K562 (cell line): ENCODE results near the gene TMEM270. TPM values are rescaled to one million over a fixed set of nuclear protein-coding genes. Genes with fewer than 3 reads are reported as not detected.

Experiments
- BCOR ChIP-seq: fragments of 450-650 bp; IDR thresholded peaks from 2 replicates; pipeline ENCODE4 v1.6.1; 2016
- NFE2 ChIP-seq: IDR thresholded peaks from 2 replicates; pipeline ENCODE4 v1.6.1; 2014; ENCODE audit warnings: antibody characterized with exemption, low read depth
- ZNF12 ChIP-seq: sonication (generic); formaldehyde crosslinking; IDR thresholded peaks from 2 replicates; pipeline ENCODE4 v1.4.0; 2020; ENCODE audit warnings: mild to moderate bottlenecking, missing genetic modification reagents
- polyA plus RNA-seq, 8 experiments: library from polyadenylated mRNA; depleted of rRNA in 4 of 8; stranded (reverse) in 5 of 8; unstranded in 3 of 8; fragments of >200 nt; fragmentation: Nextera tagmentation in 2 of 8; fragmentation: Illumina TruSeq in 1 of 8; extraction: Ambion mirVana in 2 of 8; extraction: Trizol in 1 of 8; gene quantifications; 2 replicates each; pipeline versions ENCODE4 v1.2.1 to v1.2.3, GENCODE V29; 2011 to 2014; ENCODE audit warnings: inconsistent platforms in 1 of 8, missing spikeins in 1 of 8
- total RNA-seq, 7 experiments: library from RNA; depleted of rRNA in 6 of 7; stranded (reverse); fragments of >200 nt in 6 of 7; fragmentation: Illumina TruSeq in 2 of 7; extraction: Trizol in 2 of 7; gene quantifications; 2 replicates each; pipeline versions ENCODE4 v1.2.1 to v1.2.3, GENCODE V29; 2011 to 2021; ENCODE audit warnings: low replicate concordance in 1 of 7
- TF ChIP-seq, protein P1 (sequence below), 2 experiments: IDR thresholded peaks in 1 of 2; conservative IDR thresholded peaks in 1 of 2; 2 replicates each; pipeline ENCODE4 v1.6.1; 2016; ENCODE audit warnings: low read depth in 2 of 2, mild to moderate bottlenecking in 1 of 2, missing compliant biosample characterization in 1 of 2, missing genetic modification characterization in 1 of 2, moderate library complexity in 1 of 2
- TF ChIP-seq, protein P2 (sequence below): fragments of 250-450 bp; sonication (Bioruptor Pico); IDR thresholded peaks from 2 replicates; pipeline ENCODE4 v1.8.0; 2021; ENCODE audit warnings: borderline replicate concordance, mild to moderate bottlenecking, moderate library complexity; ENCODE audit not compliant: poor library complexity, severe bottlenecking

Gene TMEM270
- total and polyA plus RNA-seq, 9 of the 15 experiments (the other 6 are each of a cell fraction or from before 2014, with no cell fraction given) = not detected

DNA sequence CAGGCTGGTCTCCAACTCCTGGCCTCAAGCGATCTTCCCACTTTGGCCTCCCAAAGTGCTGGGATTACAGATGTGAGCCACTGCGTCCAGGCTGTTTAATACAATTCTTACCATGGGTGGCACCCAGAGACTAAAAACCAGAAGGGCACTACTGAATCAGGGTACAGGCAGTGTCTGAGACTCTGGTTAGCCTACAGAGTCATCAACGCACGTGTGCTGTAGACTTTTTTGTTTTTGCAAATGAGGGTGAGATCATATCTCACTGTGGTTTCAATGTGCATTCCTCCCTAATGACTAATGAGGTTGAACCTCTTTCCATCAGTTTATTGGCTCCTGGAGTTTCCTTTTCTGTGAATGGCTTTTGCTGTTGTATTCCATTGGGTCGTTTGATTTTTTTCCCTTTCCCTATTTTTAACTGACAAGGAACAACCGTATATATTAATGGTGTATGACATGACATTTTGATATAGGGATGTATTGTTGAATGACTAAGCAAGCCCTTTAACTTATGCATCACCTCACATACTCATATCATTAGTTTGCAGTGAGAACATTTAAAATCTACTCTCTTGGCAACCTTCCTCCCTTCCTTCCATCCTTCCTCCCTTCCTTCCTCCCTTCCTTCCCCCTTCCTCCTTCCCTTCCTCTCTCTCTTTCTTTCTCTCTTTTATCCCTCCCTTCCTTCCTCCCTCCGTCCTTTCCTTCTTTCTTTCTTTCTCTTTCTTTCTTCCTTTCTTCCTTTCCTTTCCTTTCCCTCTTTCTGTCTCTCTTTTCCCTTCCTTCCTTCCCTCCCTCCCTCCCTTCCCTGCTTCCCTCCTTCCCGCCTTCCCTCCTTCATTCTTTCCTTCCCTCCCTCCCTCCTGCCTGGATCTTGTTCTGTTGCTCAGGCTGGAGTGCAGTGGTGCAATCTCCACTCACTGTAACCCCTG lies 9.3 kb upstream of the TMEM270 start (continued):
- TF ChIP-seq, protein P1, sequence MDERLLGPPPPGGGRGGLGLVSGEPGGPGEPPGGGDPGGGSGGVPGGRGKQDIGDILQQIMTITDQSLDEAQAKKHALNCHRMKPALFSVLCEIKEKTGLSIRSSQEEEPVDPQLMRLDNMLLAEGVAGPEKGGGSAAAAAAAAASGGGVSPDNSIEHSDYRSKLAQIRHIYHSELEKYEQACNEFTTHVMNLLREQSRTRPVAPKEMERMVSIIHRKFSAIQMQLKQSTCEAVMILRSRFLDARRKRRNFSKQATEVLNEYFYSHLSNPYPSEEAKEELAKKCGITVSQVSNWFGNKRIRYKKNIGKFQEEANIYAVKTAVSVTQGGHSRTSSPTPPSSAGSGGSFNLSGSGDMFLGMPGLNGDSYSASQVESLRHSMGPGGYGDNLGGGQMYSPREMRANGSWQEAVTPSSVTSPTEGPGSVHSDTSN (CRISPR knock-in tag; IDR thresholded peaks at IDR 0.05; ENCODE audit: low read depth) = no peak
- TF ChIP-seq, protein P1 (tag; conservative IDR thresholded peaks at IDR 0.05; ENCODE audit: low read depth) = peak; percentile 59
- TF ChIP-seq, protein P2, sequence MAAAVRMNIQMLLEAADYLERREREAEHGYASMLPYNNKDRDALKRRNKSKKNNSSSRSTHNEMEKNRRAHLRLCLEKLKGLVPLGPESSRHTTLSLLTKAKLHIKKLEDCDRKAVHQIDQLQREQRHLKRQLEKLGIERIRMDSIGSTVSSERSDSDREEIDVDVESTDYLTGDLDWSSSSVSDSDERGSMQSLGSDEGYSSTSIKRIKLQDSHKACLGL (CRISPR knock-in tag) = no peak
- TF ChIP-seq ZNF12 (CRISPR knock-in tag) = peak; percentile 61
- TF ChIP-seq BCOR = peak; percentile 66; the same call in 1 of the 2 replicates
- peak; percentile 48 for TF ChIP-seq NFE2
